Left forelimb (tissue), 1 donor: ENCODE data around the gene SINHCAF.
"Not testable (repeated sequence)": the region's sequence is repeated elsewhere in the genome, so short reads cannot be mapped to it uniquely, and the experiment has no call there.

Experiments
- DNase-seq: peaks from one replicate; pipeline ENCODE4 v3.0.0-alpha.2; 2018; ENCODE audit warnings: low spot score

Gene SINHCAF

GRCh38 chr12:31261744-31262143 is 64.2 kb downstream of the SINHCAF start:
- DNase-seq, result no peak

DNA sequence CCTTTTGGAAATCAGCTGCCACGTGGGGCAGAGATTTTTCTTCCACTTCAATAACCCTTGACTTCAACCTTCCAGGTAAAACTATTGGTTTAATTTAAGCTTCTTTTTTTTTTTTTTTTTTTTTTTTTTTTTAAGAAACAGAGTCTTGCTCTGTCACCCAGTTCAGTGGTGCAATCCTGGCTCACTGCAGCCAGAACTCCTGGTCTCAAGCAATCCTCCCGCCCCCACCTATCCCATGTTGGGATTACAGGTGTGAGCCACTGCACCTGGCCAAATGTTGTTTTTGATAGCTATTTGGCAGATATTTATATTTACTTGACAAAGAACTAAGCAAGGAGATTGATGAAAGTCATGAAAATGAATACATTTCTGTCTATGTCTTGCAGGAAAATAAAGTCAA is 65.1 kb downstream of the SINHCAF start:
- no peak for DNase-seq

DNA sequence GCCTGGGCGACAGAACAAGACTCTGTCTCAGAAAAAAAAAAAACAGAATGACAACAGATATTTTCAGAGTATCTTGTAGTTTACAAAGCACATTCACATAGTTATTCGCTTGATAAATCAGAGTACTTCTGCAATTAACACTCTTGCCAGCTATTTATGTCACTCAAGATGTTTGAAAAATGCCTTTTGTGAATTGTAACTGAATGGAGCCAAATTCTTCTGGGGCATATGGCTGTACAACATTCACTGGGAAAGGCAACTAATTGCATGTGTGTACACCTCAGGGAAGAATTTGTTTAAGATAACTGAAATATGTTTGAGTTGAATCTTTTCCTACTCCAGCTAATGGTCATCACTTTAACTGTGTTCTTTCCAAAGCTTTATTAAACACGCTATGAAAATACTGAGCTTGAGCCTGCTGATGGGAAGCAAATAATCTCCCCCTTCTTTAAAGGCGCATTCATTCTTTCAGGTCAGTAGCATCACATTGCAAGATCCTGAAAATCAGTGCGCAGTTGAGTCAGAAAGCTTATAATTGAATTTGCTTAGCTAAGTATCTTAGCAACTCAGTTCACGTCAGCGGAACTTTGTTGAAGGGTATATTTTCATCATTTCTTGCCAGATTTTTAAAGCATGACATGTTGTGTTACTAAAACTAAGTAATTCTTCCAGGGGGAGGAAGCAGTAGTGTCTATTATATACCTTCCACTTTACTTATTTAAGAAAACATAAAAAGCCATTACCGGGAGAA is 66.6 kb downstream of the SINHCAF start:
- no peak for DNase-seq

- DNase-seq, result no peak
Observed at GRCh38 chr12:31257784-31258183, 68.2 kb downstream of the SINHCAF start.

DNA sequence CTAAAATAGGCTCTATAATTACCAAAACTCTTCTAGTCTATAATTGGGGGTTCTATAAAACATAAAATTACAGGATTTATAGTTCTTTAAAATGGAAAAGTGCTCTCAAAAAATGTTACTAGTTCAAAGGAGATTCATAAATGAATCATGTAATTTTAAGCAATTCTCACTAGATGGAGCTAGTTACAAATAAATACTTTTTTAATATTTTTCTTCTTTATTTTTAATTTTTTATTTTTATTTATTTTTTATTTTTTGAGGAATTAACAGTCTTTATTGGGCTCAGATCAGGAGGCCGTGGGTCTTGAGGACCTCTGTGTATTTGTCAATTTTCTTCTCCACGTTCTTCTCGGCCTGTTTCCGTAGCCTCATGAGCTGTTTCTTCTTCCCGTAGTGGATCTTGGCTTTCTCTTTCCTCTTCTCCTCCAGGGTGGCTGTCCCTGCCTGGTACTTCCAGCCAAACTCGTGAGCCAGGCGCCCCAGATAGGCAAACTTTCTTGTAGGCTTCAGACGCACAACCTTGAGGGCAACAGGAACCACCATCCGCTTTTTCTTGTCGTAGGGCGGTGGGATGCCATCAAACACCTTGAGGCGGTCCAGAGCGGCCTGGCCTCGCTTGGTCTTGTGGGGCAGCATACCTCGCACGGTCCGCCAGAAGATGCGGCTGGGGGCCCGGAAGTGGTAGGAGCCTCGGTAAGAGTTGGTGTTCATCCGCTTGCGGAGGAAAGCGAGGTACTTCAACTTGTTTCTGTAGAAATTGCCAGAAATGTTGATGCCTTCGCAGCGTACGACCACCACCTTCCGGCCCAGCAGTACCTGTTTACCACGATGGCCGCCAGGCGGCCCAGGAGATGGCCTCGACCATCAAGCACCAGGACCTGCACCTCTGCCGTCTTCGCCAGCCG is 74.0 kb downstream of the SINHCAF start:
- DNase-seq, result not testable (repeated sequence)

DNA sequence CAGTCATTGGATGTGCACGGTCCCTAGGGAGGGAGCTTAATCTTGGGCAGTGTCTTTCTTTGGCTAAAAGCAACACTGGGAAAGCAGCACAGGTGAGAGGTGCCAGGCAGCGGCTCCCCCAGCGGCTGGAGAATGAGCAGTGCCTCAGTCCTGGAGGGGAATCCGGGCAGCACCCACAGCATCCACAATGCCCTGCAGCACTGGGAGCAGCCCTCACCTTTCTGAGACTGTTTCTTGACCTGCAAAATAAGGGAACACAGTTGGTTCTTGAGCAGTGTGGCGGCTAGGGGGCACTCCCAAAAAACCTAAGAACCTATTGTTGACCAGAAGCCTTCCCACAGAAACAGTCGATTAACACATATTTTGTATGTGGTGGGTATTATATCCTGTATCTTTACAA is 75.8 kb downstream of the SINHCAF start:
- no peak for DNase-seq

GRCh38 chr12:31249356-31249755 is 76.6 kb downstream of the SINHCAF start:
- DNase-seq, result no peak

- no peak for DNase-seq
Observed at GRCh38 chr12:31248815-31249214, 77.1 kb downstream of the SINHCAF start.

DNA sequence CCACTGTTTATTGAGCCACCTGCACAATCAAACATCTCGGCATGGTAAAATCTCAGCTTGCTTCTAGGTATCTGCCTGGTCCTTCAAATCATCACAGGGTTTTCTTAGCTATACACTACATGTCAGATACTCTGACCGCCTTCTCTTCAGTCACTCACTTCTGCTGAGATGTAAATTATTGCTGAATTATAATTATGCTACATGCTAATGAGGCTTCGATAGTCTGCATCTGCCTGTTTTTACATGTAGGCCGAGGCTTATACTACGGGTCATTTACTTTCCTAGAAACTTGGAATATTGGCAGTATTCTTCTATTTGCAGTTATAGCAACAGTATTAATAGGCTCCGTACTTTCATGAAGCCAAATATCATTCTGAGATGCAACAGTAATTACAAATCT is 77.6 kb downstream of the SINHCAF start:
- no peak for DNase-seq

- no peak for DNase-seq
Observed at GRCh38 chr12:31246470-31246850, 79.5 kb downstream of the SINHCAF start.

GRCh38 chr12:31245822-31246469 is 80.0 kb downstream of the SINHCAF start:
- DNase-seq, result no peak

GRCh38 chr12:31242418-31242817 is 83.5 kb downstream of the SINHCAF start:
- not testable (repeated sequence) for DNase-seq

GRCh38 chr12:31238764-31239387 is 87.1 kb downstream of the SINHCAF start:
- DNase-seq, result no peak

GRCh38 chr12:31238333-31238732 is 87.6 kb downstream of the SINHCAF start:
- DNase-seq, result not testable (repeated sequence)

- DNase-seq, result no peak
Observed at GRCh38 chr12:31236998-31237637, 88.8 kb downstream of the SINHCAF start.

DNA sequence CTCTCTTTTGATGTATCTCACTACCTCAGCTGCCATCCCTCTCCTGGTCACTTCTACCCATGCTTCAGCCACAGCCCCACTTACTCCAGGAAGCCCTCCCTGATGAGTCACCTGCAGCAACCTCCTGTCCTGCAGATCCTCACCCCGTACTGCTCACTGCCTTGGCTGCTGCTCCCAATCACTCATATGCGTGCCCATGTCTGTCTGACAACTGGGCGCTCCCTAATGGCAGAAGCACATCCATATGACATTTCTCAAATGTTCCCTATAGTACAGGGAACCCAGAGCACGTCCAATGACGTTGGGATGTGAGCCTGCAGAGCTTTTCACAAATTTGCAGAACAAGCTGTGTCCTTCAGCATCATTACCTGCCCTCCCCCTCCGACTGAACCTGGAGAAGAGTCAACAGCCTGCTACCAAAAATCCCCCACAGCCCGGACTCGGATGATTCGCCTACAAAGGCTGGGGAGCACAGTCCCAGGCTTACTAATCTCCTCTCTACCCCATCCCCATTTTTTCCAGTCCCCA is 90.0 kb downstream of the SINHCAF start:
- no peak for DNase-seq

GRCh38 chr12:31234955-31235867 is 90.7 kb downstream of the SINHCAF start:
- DNase-seq, result no peak

GRCh38 chr12:31234053-31234840 is 91.7 kb downstream of the SINHCAF start:
- DNase-seq, result no peak

GRCh38 chr12:31233061-31233730 is 92.8 kb downstream of the SINHCAF start:
- no peak for DNase-seq
